Measurements from ENCODE around the gene GSTCD.
"Not testable (repeated sequence)": the region's sequence is repeated elsewhere in the genome, so short reads cannot be mapped to it uniquely, and the experiment has no call there.

Gene GSTCD

DNA sequence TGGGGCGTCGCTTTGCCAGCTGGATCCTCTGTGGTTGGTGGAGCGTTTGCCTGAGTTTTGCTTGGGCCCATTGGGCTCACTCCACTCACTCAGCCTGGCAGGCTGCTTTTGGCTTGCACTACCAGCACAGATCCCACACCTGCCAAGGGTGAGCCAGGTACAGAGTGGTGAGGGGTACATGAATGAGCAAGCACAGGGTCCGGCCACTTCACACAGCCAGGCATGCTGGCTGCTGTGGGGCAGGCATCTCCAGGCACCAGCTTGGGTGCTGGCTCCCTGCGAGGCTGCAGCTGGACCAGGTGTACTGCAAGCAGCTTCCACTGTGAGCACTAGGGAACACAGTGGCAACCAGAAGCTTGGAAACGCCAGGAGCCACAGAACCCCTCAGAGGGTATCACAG lies 126.6 kb downstream of the GSTCD start:
- H3K27ac ChIP-seq: no peak overlapping the region
- H3K4me2 ChIP-seq: no peak overlapping the region
- H3K9ac ChIP-seq: no peak overlapping the region
- H4K20me1 ChIP-seq: no peaks in the 10 kb centered on the region
- TF ChIP-seq Cebpa-rat (IDR thresholded peaks at IDR 0.05): no peak
- no peaks in the 10 kb centered on the region for H3K27me3 ChIP-seq
- peaks cover 21% of the 10 kb centered on the region for H3K36me3 ChIP-seq
- no peak overlapping the region for H3K4me3 ChIP-seq
- no peaks in the 10 kb centered on the region for H3K4me1 ChIP-seq
- H3K9me3 ChIP-seq: peaks cover 15% of the 10 kb centered on the region; the same call in 1 of the 2 replicates

- no peak for TF ChIP-seq Cebpa-rat (IDR thresholded peaks at IDR 0.05)
- Histone ChIP-seq H3K36me3 (peaks cover 21% of the 10 kb centered on the region), H3K4me2 (no peak overlapping the region), H3K9ac (no peak overlapping the region), H3K27me3 (no peaks in the 10 kb centered on the region), H3K27ac (no peak overlapping the region), H3K4me3 (no peak overlapping the region), H3K9me3 (peaks cover 15% of the 10 kb centered on the region; the same call in 1 of the 2 replicates), H3K4me1 (no peaks in the 10 kb centered on the region), H4K20me1 (no peaks in the 10 kb centered on the region)
Observed at GRCh38 chr4:105836537-105836936, 128.0 kb downstream of the GSTCD start.

GRCh38 chr4:105837037-105837436 lies 128.5 kb downstream of the GSTCD start:
- no peaks in the 10 kb centered on the region for H4K20me1 ChIP-seq
- no peak overlapping the region for H3K27ac ChIP-seq
- H3K36me3 ChIP-seq: peaks cover 21% of the 10 kb centered on the region
- TF ChIP-seq Cebpa-rat (IDR thresholded peaks at IDR 0.05): no peak
- H3K4me2 ChIP-seq: no peak overlapping the region
- no peak overlapping the region for H3K4me3 ChIP-seq
- H3K9me3 ChIP-seq: peaks cover 15% of the 10 kb centered on the region; the same call in 1 of the 2 replicates
- H3K4me1 ChIP-seq: no peaks in the 10 kb centered on the region
- H3K27me3 ChIP-seq: no peaks in the 10 kb centered on the region
- no peak overlapping the region for H3K9ac ChIP-seq

DNA sequence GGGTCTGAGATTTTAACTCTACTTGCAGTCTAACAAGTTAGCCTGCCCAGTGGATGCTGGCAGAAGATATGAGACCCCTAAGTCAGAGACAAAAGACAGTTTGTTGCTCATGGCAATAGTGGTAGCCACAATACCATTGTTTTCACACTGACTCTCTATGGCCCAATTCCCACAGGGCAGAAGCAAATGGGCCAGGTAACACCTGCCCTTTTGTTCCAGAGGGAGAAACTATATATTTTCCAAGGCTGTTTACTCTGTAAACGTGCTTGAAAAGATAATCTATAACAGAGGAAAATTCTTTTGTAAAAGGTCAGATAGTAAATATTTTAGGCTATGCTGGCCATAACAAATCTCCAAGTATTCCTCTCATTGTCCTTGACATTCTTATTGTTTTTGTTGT lies 129.5 kb downstream of the GSTCD start:
- Histone ChIP-seq H4K20me1 (no peaks in the 10 kb centered on the region), H3K27ac (no peak overlapping the region), H3K27me3 (no peaks in the 10 kb centered on the region), H3K4me2 (no peak overlapping the region), H3K4me1 (no peaks in the 10 kb centered on the region), H3K4me3 (no peak overlapping the region), H3K36me3 (peaks cover 23% of the 10 kb centered on the region), H3K9ac (no peak overlapping the region), H3K9me3 (peaks cover 15% of the 10 kb centered on the region; the same call in 1 of the 2 replicates)
- no peak for TF ChIP-seq Cebpa-rat (IDR thresholded peaks at IDR 0.05)

DNA sequence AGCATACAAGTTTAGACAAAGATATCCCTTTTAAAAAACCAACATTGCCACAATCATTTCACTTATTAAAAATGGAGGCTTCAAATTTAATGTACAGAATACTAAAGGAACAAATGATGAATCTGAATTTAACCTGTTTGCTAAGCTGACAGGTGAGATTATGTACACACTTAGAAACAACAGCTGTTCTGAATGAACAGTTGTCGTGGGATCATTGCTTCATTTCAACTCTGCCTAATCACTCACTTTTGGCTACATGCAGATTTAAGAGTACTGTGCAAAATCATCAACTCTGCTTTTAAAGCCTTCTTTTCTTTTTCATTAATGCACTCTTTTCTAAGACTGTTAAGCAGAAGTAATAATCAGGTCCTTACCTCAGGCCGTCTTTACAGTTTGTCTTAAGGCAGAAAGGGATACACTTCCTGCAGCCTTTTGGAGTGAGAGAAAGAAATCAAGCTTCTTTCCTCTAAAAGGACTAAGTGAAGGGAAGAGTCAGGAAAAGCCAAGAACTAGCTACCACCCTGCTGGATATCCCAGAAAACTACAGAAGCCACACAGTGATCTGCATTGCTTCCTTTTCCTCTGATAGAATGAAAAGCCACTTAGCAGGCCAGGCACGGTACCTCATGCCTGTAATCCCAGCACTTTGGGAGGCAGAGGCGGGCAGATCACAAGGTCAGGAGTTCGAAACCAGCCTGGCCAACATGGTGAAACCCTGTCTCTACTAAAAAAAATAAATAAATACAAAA lies 132.0 kb downstream of the GSTCD start:
- H3K9ac ChIP-seq: no peak overlapping the region
- no peaks in the 10 kb centered on the region for H3K4me1 ChIP-seq
- H3K9me3 ChIP-seq: peaks cover 9% of the 10 kb centered on the region; the same call in 1 of the 2 replicates
- no peak overlapping the region for H3K27ac ChIP-seq
- no peaks in the 10 kb centered on the region for H3K27me3 ChIP-seq
- no peak for TF ChIP-seq Cebpa-rat (IDR thresholded peaks at IDR 0.05)
- no peaks in the 10 kb centered on the region for H4K20me1 ChIP-seq
- no peak overlapping the region for H3K4me2 ChIP-seq
- H3K36me3 ChIP-seq: peaks cover 31% of the 10 kb centered on the region
- H3K4me3 ChIP-seq: no peak overlapping the region

GRCh38 chr4:105843941-105844340 lies 135.4 kb downstream of the GSTCD start:
- H3K27me3 ChIP-seq: no peaks in the 10 kb centered on the region
- TF ChIP-seq Cebpa-rat (IDR thresholded peaks at IDR 0.05): no peak
- H3K36me3 ChIP-seq: peaks cover 17% of the 10 kb centered on the region
- H3K4me3 ChIP-seq: no peak overlapping the region
- H3K9ac ChIP-seq: no peak overlapping the region
- no peaks in the 10 kb centered on the region for H3K9me3 ChIP-seq
- H4K20me1 ChIP-seq: no peaks in the 10 kb centered on the region
- no peak overlapping the region for H3K4me2 ChIP-seq
- no peaks in the 10 kb centered on the region for H3K4me1 ChIP-seq
- no peak overlapping the region for H3K27ac ChIP-seq

- peaks cover 17% of the 10 kb centered on the region for H3K36me3 ChIP-seq
- H3K27me3 ChIP-seq: no peaks in the 10 kb centered on the region
- no peak for TF ChIP-seq Cebpa-rat (IDR thresholded peaks at IDR 0.05)
- no peak overlapping the region for H3K4me3 ChIP-seq
- no peaks in the 10 kb centered on the region for H4K20me1 ChIP-seq
- no peak overlapping the region for H3K9ac ChIP-seq
- H3K4me1 ChIP-seq: no peaks in the 10 kb centered on the region
- no peak overlapping the region for H3K27ac ChIP-seq
- no peak overlapping the region for H3K4me2 ChIP-seq
- H3K9me3 ChIP-seq: no peaks in the 10 kb centered on the region
Observed at GRCh38 chr4:105845559-105845958, 137.0 kb downstream of the GSTCD start.

DNA sequence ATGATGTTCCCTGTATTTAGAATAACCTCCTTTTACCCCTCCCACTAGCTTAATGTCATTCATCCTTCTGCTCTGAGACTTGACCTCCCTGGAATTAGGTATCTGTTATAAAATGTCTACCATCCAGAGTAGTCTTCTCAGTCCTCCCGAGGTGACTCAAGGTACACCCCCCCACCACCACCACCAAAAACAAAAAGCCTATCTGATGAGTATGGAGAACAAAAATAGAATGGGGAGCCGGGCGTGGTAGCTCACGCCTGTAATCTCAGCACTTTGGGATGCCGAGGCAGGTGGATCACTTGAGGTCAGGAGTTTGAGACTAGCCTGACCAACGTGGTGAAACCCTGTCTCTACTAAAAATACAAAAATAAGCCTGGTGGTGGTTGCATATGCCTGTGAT lies 139.8 kb downstream of the GSTCD start:
- not testable (repeated sequence) for H3K4me3 ChIP-seq, H3K4me1 ChIP-seq, H3K27ac ChIP-seq, H3K4me2 ChIP-seq, H4K20me1 ChIP-seq, H3K9ac ChIP-seq, H3K9me3 ChIP-seq, H3K27me3 ChIP-seq
- H3K36me3 ChIP-seq: peaks cover 12% of the 10 kb centered on the region

GRCh38 chr4:105851196-105851595 lies 142.6 kb downstream of the GSTCD start:
- no peak overlapping the region for H3K4me3 ChIP-seq
- H3K9me3 ChIP-seq: peaks cover 8% of the 10 kb centered on the region; the same call in 1 of the 2 replicates
- H3K27me3 ChIP-seq: no peaks in the 10 kb centered on the region
- no peak overlapping the region for H3K4me2 ChIP-seq
- H4K20me1 ChIP-seq: no peaks in the 10 kb centered on the region
- no peak overlapping the region for H3K9ac ChIP-seq
- H3K4me1 ChIP-seq: no peaks in the 10 kb centered on the region
- H3K36me3 ChIP-seq: no peaks in the 10 kb centered on the region
- H3K27ac ChIP-seq: no peak overlapping the region
- no peak for TF ChIP-seq Cebpa-rat (IDR thresholded peaks at IDR 0.05)

- H4K20me1 ChIP-seq, H3K4me3 ChIP-seq, H3K9me3 ChIP-seq, H3K9ac ChIP-seq, H3K27ac ChIP-seq, H3K4me1 ChIP-seq, H3K4me2 ChIP-seq, H3K27me3 ChIP-seq, H3K36me3 ChIP-seq: not testable (repeated sequence)
Observed at GRCh38 chr4:105852230-105852629, 143.6 kb downstream of the GSTCD start.

Data from BLaER1 (cell line).